ENCODE data around the gene FTO.

Gene FTO

GRCh38 chr16:54053891-54054820 is 350.2 kb downstream of the FTO start:
- DNase-seq (ENCODE audit: low read depth in 2 of 2), result no peak

GRCh38 chr16:54055191-54055590 is 351.2 kb downstream of the FTO start:
- DNase-seq (ENCODE audit: low read depth in 2 of 2), result no peak

- DNase-seq (ENCODE audit: low read depth in 2 of 2), result no peak
Measured at GRCh38 chr16:54055864-54056263, 351.9 kb downstream of the FTO start.

DNA sequence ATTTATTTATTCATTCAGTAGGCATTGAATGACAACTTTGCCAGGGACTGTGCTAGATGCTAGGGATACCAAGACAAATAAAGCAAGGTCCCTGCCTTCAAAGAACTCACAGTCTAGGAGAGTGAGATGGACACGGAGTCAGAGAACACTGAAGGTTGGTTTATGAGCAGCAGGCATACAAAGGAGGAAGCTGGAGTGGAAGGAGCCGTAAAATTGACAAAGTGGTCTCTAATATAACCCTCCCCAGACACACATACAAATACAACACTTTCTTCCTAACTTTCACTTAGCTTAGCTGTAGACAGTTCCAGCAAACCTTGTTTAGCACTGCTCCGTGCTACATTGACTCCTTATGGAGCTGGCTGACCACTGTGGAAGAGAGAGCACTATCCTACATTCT is 353.0 kb downstream of the FTO start:
- no peak for DNase-seq (ENCODE audit: low read depth in 2 of 2)

GRCh38 chr16:54059319-54059718 is 355.4 kb downstream of the FTO start:
- DNase-seq (ENCODE audit: low read depth in 2 of 2), result no peak

DNA sequence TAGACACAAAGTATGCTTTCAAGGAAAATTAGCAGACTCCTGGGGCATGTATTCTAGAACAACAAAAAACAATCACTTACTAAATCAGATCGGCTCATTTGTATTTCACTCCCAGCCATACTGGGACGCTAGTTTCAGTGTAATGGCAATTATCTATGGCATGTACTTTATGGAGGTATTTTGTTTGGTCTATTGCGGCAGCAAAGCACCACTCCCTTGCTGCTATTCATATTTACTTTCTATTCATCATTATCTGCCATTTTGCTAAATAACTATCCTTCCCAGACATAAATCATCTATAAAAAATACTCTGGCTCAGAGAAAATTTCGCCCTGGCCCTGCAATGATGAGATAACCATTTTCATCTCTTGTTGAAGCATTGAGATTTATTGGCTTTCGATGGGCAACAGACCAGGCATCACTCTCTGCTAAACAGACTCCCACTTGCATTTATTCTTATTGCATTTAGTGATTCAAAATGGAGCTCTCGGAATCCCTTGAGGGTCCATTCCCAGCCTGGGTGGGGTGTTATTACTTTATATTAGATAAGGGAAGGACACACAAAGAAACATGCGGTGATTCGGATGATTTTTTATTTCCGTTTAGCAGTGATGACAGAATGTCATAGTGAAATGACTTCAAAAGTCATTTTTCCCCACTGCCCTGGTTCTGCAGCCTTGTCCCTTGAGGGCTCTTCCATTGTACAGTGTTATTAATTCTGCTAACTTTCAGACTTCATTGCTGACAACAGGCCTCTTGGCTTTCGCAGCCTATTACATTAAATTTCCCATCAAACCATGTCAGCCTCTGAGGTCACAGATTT is 356.9 kb downstream of the FTO start:
- no peak for DNase-seq (ENCODE audit: low read depth in 2 of 2)

DNA sequence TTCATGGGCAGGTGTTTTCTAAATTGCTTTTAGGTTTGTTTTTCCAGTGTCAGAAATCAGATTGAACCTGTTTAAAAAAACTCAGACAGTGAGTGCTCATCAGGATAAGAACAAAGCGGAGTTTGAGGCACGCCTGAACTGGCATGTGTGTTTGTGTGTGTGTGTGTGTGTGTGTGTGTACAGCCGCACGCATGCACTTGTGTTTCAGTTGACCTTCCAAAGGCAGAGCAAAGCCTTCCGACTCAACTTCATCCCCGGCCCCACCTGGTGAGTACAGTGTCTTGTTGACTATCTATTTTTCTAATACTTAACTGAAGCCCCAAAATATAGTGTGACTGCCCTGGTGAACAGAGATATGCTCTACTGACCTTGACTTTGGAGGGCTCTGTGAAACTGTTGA is 357.5 kb downstream of the FTO start:
- no peak for DNase-seq (ENCODE audit: low read depth in 2 of 2)

GRCh38 chr16:54062361-54063278 is 358.7 kb downstream of the FTO start:
- no peak for DNase-seq (ENCODE audit: low read depth in 2 of 2)

- no peak for DNase-seq (ENCODE audit: low read depth in 2 of 2)
Measured at GRCh38 chr16:54063279-54063773, 359.4 kb downstream of the FTO start.

- no peak for DNase-seq (ENCODE audit: low read depth in 2 of 2)
Measured at GRCh38 chr16:54066451-54067105, 362.6 kb downstream of the FTO start.

GRCh38 chr16:54067322-54068065 is 363.5 kb downstream of the FTO start:
- DNase-seq (ENCODE audit: low read depth in 2 of 2), result no peak

DNA sequence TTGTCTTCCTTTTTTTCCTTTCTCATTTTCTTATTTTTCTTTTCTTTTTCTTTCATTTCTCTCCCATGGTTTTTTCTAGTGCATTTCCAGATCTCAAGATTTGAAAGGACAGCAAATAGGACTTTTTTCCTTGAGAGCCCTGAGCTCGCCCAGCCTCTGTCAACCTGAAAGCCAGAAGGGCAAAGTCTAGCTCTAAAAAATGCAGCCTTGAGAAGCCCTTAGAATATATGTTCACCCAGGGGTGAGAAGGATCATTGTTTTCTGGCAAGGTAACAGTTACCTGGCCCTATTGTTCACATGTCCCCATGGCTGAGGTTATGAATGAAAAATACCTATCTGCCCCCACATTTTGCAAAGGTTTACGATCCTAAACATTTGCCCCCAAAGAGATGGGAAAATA is 364.3 kb downstream of the FTO start:
- no peak for DNase-seq (ENCODE audit: low read depth in 2 of 2)

DNA sequence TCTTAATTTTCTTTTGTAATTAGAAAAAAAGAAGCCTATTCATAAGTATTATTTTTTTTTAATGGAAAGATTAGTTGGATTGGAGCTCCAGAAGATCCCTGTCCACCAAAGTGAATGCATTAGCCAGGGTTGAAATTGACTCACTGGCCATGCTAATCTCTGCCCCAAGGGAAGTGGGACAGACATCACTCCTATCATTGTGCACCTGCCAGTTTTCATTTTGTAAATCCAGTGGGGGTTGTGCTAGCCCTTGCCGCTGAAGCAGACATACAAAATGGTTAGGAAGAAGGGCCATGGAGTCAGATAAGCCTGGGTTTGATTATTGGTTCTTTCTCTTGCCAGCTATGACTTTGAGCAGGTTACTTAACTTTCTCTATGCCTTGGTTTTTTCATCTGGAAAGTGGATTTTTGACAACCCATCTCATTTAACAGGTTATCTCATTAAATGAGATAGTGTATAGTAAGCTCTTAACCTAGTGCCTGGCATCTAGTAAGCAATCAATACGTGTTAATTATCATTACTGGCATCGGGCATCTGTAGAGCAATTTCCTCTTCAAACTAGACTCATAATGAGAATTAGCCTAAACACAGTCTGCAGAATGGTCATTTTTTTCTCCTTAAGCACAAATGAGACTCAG is 365.8 kb downstream of the FTO start:
- DNase-seq (ENCODE audit: low read depth in 2 of 2), result no peak

- no peak for DNase-seq (ENCODE audit: low read depth in 2 of 2)
Measured at GRCh38 chr16:54070789-54071343, 366.9 kb downstream of the FTO start.

GRCh38 chr16:54071514-54071913 is 367.6 kb downstream of the FTO start:
- no peak for DNase-seq (ENCODE audit: low read depth in 2 of 2)

GRCh38 chr16:54072237-54072636 is 368.3 kb downstream of the FTO start:
- no peak for DNase-seq (ENCODE audit: low read depth in 2 of 2)

- DNase-seq (ENCODE audit: low read depth in 2 of 2), result no peak
Measured at GRCh38 chr16:54073356-54073755, 369.4 kb downstream of the FTO start.

DNA sequence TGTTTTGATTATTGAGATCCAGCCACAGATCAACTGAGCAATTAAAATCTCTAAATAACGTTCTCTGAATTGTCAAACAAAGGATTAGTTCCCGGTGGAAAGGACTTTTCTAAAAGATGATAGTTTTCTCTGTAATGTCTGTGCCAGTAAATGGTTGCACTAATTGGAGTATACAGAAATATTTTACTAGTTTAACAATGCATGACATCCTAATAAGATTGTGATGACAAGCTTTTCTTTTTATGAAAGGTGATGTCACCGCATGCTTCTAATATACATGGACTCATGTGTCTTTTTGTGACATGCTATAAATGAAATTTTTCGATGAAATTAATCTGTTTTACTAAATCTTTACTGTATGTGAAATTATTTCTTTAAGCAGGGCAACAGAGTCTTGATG is 371.5 kb downstream of the FTO start:
- DNase-seq (ENCODE audit: low read depth in 2 of 2), result no peak

- no peak for DNase-seq (ENCODE audit: low read depth in 2 of 2)
Measured at GRCh38 chr16:54076006-54076504, 372.1 kb downstream of the FTO start.
